Neuronal stem cell (in vitro differentiated cells): ENCODE measurements around the gene TBCEL.

Source experiments
- DNase-seq: peaks from one replicate; pipeline ENCODE4 v3.0.0-alpha.2; 2013; ENCODE audit warnings: low spot score
- H2AFZ ChIP-seq: one replicate; pipeline ENCODE4 v1.6.1; 2013; ENCODE audit warnings: mild to moderate bottlenecking, low read length, inconsistent platforms
- H2AK5ac ChIP-seq: 2 replicates; pipeline ENCODE4 v1.6.1; 2013; ENCODE audit warnings: low read depth, mild to moderate bottlenecking, inconsistent platforms, low read length, moderate library complexity, mixed read lengths
- H2BK120ac ChIP-seq: 2 replicates; pipeline ENCODE4 v1.6.1; 2013; ENCODE audit warnings: low read depth, mild to moderate bottlenecking, inconsistent platforms, low read length, moderate library complexity, mixed read lengths
- H2BK12ac ChIP-seq: one replicate; pipeline ENCODE4 v1.6.1; 2013; ENCODE audit warnings: low read length, inconsistent platforms
- H2BK15ac ChIP-seq: 2 replicates; pipeline ENCODE4 v1.6.1; 2013; ENCODE audit warnings: mild to moderate bottlenecking, low read length, inconsistent platforms, mixed read lengths
- H2BK5ac ChIP-seq: one replicate; pipeline ENCODE4 v1.6.1; 2013; ENCODE audit warnings: inconsistent platforms, mild to moderate bottlenecking, low read length, moderate library complexity
- H3K14ac ChIP-seq: one replicate; pipeline ENCODE4 v1.6.1; 2013; ENCODE audit warnings: low read length, inconsistent platforms
- H3K18ac ChIP-seq: 2 replicates; pipeline ENCODE4 v1.6.1; 2013; ENCODE audit warnings: low read length, inconsistent platforms
- H3K23ac ChIP-seq: 2 replicates; pipeline ENCODE4 v1.6.1; 2013; ENCODE audit warnings: low read depth, mild to moderate bottlenecking, mixed read lengths, low read length, inconsistent platforms; ENCODE audit not compliant: poor library complexity
- H3K27ac ChIP-seq: replicated peaks from 3 replicates; pipeline ENCODE4 v1.5.1; 2013; ENCODE audit warnings: low read length, inconsistent platforms
- H3K27me3 ChIP-seq, 3 experiments: 2 replicates each; pipeline ENCODE4 v1.6.1; 2013; ENCODE audit warnings: low read length in 3 of 3, mild to moderate bottlenecking in 2 of 3, inconsistent platforms in 1 of 3, low read depth in 1 of 3, mixed read lengths in 1 of 3, moderate library complexity in 1 of 3; ENCODE audit not compliant: control insufficient read depth in 3 of 3, insufficient read depth in 3 of 3
- H3K36me3 ChIP-seq, 2 donors: replicated peaks in 1 of 2; 2 replicates each; pipeline ENCODE4 v1.6.1; 2013; ENCODE audit warnings: low read length in 2 of 2; ENCODE audit not compliant: control insufficient read depth in 2 of 2, insufficient read depth in 2 of 2
- H3K4ac ChIP-seq: 2 replicates; pipeline ENCODE4 v1.6.1; 2013; ENCODE audit warnings: inconsistent platforms, mild to moderate bottlenecking, low read length, moderate library complexity
- H3K4me1 ChIP-seq, 2 donors: 1 replicate in 1 of 2; 2 replicates in 1 of 2; pipeline ENCODE4 v1.6.1; 2013; ENCODE audit warnings: low read length in 2 of 2, low read depth in 1 of 2; ENCODE audit not compliant: control insufficient read depth in 2 of 2, insufficient read depth in 1 of 2
- H3K4me2 ChIP-seq: one replicate; pipeline ENCODE4 v1.6.1; 2013; ENCODE audit warnings: mild to moderate bottlenecking, low read length, inconsistent platforms; ENCODE audit not compliant: insufficient read depth, poor library complexity, severe bottlenecking
- H3K4me3 ChIP-seq, 2 donors: 2 replicates each; pipeline ENCODE4 v1.5.1; 2013; ENCODE audit warnings: low read length in 2 of 2, mild to moderate bottlenecking in 2 of 2, inconsistent platforms in 1 of 2, moderate library complexity in 1 of 2
- H3K79me1 ChIP-seq: one replicate; pipeline ENCODE4 v1.6.1; 2013; ENCODE audit warnings: low read depth, mild to moderate bottlenecking, inconsistent platforms, low read length, moderate library complexity
- H3K9ac ChIP-seq: one replicate; pipeline ENCODE4 v1.6.1; 2013; ENCODE audit warnings: mild to moderate bottlenecking, low read depth, low read length, inconsistent platforms; ENCODE audit not compliant: poor library complexity
- H3K9me3 ChIP-seq, 2 donors: replicated peaks in 1 of 2; 2 replicates each; pipeline versions ENCODE3 to v1.6.1; 2013; ENCODE audit warnings: low read length in 2 of 2, mild to moderate bottlenecking in 2 of 2, inconsistent platforms in 1 of 2, low read depth in 1 of 2, mixed read lengths in 1 of 2, moderate library complexity in 1 of 2; ENCODE audit not compliant: control insufficient read depth in 2 of 2, insufficient read depth in 1 of 2
- H4K8ac ChIP-seq: one replicate; pipeline ENCODE4 v1.6.1; 2013; ENCODE audit warnings: low read depth, mild to moderate bottlenecking, inconsistent platforms, low read length, moderate library complexity
- H4K91ac ChIP-seq: one replicate; pipeline ENCODE4 v1.6.1; 2013; ENCODE audit warnings: low read length, low read depth, mild to moderate bottlenecking, inconsistent platforms; ENCODE audit not compliant: poor library complexity
- WGBS, 2 donors: extraction: QIAGEN DNeasy Blood & Tissue Kit; methylation state at CpG; one replicate each; pipeline ENCODE4 v1.1.7; 2013; ENCODE audit warnings: missing lambda C conversion rate in 2 of 2, mixed read lengths in 1 of 2; ENCODE audit not compliant: insufficient read length in 2 of 2, insufficient replicate concordance in 1 of 2; ENCODE audit errors: extremely low coverage in 2 of 2; 5-methylcytosine and 5-hydroxymethylcytosine counted together

TBCEL gene

GRCh38 chr11:120977266-120978137 lies 46.4 kb upstream of the TBCEL start:
- no peak overlapping the region for H3K23ac ChIP-seq
- H2AFZ ChIP-seq = no peak overlapping the region
- H3K79me1 ChIP-seq = no peaks in the 10 kb centered on the region
- no peak for DNase-seq
- H2BK120ac ChIP-seq = no peak overlapping the region
- H3K27me3 ChIP-seq = no peaks in the 10 kb centered on the region
- H2BK12ac ChIP-seq = no peak overlapping the region
- no CpG with 5 or more reads among the region's 10 CpGs for WGBS, 2 donors
- no peaks in the 10 kb centered on the region for H3K9me3 ChIP-seq
- H4K91ac ChIP-seq = no peak overlapping the region
- no peak overlapping the region for H2BK15ac ChIP-seq
- H3K14ac ChIP-seq = no peak overlapping the region
- H3K4me2 ChIP-seq = no peak overlapping the region
- no peak overlapping the region for H3K9ac ChIP-seq
- no peaks in the 10 kb centered on the region for H3K36me3 ChIP-seq
- H2BK5ac ChIP-seq = no peak overlapping the region
- H3K4me1 ChIP-seq = no peaks in the 10 kb centered on the region
- H3K4ac ChIP-seq = no peak overlapping the region
- H3K27ac ChIP-seq = no peak overlapping the region
- H4K8ac ChIP-seq = no peak overlapping the region
- no peak overlapping the region for H2AK5ac ChIP-seq
- no peak overlapping the region for H3K4me3 ChIP-seq
- H3K18ac ChIP-seq = no peak overlapping the region

DNA sequence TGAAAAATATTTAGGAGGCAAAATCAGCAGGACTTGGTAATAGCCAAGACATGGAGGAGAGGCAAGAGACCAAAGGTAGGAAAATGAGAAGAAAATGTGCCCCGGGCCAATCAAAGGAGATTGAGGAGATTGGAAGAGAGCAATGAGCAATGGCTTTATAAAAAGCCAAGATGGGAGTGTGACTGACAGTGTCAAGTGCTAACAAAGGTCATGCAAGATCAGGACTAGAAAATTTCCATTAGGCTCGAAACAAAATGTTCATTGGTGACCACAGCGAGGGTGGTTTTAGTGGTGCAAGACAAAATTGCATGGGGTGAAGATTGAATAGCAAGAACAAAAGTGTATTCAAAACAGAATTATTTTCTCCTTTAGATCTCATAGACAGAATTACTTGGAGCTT lies 45.2 kb upstream of the TBCEL start:
- Histone ChIP-seq H2BK5ac (no peak overlapping the region), H4K91ac (no peak overlapping the region), H4K8ac (no peak overlapping the region), H3K18ac (no peak overlapping the region), H3K4me3 (no peak overlapping the region), H3K4me2 (no peak overlapping the region), H3K14ac (no peak overlapping the region), H3K36me3 (no peaks in the 10 kb centered on the region), H3K4me1 (no peaks in the 10 kb centered on the region), H3K27ac (no peak overlapping the region), H2BK12ac (no peak overlapping the region), H2AK5ac (no peak overlapping the region), H2BK120ac (no peak overlapping the region), H3K27me3 (peaks cover 0 to 6% (median 0%) of the 10 kb centered on the region in 3 experiments), H3K4ac (no peak overlapping the region), H2AFZ (no peak overlapping the region), H3K9me3 (no peaks in the 10 kb centered on the region), H3K9ac (no peak overlapping the region), H3K23ac (no peak overlapping the region), H3K79me1 (no peaks in the 10 kb centered on the region), H2BK15ac (no peak overlapping the region)
- no CpG with 5 or more reads among the region's 3 CpGs for WGBS, 2 donors
- DNase-seq = no peak

- H3K9me3 ChIP-seq = no peaks in the 10 kb centered on the region
- H3K4ac ChIP-seq = no peak overlapping the region
- H4K91ac ChIP-seq = no peak overlapping the region
- peak overlapping the region; percentile 97 for H2AFZ ChIP-seq
- H2BK12ac ChIP-seq = no peak overlapping the region
- H3K36me3 ChIP-seq = no peaks in the 10 kb centered on the region
- no peak overlapping the region for H3K27ac ChIP-seq
- no peak overlapping the region for H3K14ac ChIP-seq
- peak overlapping the region; percentile 82 for H3K4me2 ChIP-seq
- H2AK5ac ChIP-seq = no peak overlapping the region
- peaks cover 6 to 7% of the 10 kb centered on the region in 2 donors for H3K4me1 ChIP-seq
- H2BK120ac ChIP-seq = peak overlapping the region; percentile 8
- peak overlapping the region; percentile 72 for H3K18ac ChIP-seq
- peak overlapping the region; percentile 63 for H3K9ac ChIP-seq
- no peak overlapping the region for H3K23ac ChIP-seq
- no CpG with 5 or more reads among the region's 72 CpGs for WGBS, 2 donors
- H2BK5ac ChIP-seq = no peak overlapping the region
- H2BK15ac ChIP-seq = no peak overlapping the region
- no peak overlapping the region for H4K8ac ChIP-seq
- H3K79me1 ChIP-seq = no peaks in the 10 kb centered on the region
- peaks cover 0 to 53% (median 7%) of the 10 kb centered on the region in 3 experiments for H3K27me3 ChIP-seq
- H3K4me3 ChIP-seq = peak overlapping the region; percentile 44 to 87
- DNase-seq = peak; percentile 63
These were observed 38.0 kb upstream of the TBCEL start for GRCh38 chr11:120985718-120986569.

GRCh38 chr11:120988603-120989002 lies 35.3 kb upstream of the TBCEL start:
- H2BK12ac ChIP-seq = no peak overlapping the region
- H3K36me3 ChIP-seq = no peaks in the 10 kb centered on the region
- no CpG with 5 or more reads among the region's 1 CpG for WGBS, 2 donors
- H3K4me3 ChIP-seq = no peak overlapping the region
- no peak overlapping the region for H4K8ac ChIP-seq
- no peak overlapping the region for H2BK5ac ChIP-seq
- H3K4ac ChIP-seq = no peak overlapping the region
- no peak overlapping the region for H2BK15ac ChIP-seq
- no peaks in the 10 kb centered on the region for H3K79me1 ChIP-seq
- H3K14ac ChIP-seq = no peak overlapping the region
- no peak overlapping the region for H2AK5ac ChIP-seq
- no peak overlapping the region for H2BK120ac ChIP-seq
- H3K27me3 ChIP-seq = peaks cover 0 to 72% (median 7%) of the 10 kb centered on the region in 3 experiments
- H3K4me1 ChIP-seq = peaks cover 6 to 9% of the 10 kb centered on the region in 2 donors
- no peak overlapping the region for H3K18ac ChIP-seq
- H3K9me3 ChIP-seq = no peaks in the 10 kb centered on the region
- H3K23ac ChIP-seq = no peak overlapping the region
- no peak overlapping the region for H2AFZ ChIP-seq
- no peak overlapping the region for H4K91ac ChIP-seq
- H3K9ac ChIP-seq = no peak overlapping the region
- no peak for DNase-seq
- no peak overlapping the region for H3K4me2 ChIP-seq
- no peak overlapping the region for H3K27ac ChIP-seq
